Stimulated activated CD8-positive, alpha-beta memory T cell treated with anti-CD3 and anti-CD28 coated beads, Interleukin-12 subunit alpha, Interleukin-12 subunit beta, amount 100 ng/mL, for 1 hour (primary cell): ENCODE data around the gene HBZ.
"Not testable (repeated sequence)": the region's sequence is repeated elsewhere in the genome, so short reads cannot be mapped to it uniquely, and the experiment has no call there.

Experiments
- DNase-seq: peaks from one replicate; pipeline ENCODE4 v3.0.0-alpha.2; 2020; ENCODE audit warnings: low read depth

The HBZ gene

DNA sequence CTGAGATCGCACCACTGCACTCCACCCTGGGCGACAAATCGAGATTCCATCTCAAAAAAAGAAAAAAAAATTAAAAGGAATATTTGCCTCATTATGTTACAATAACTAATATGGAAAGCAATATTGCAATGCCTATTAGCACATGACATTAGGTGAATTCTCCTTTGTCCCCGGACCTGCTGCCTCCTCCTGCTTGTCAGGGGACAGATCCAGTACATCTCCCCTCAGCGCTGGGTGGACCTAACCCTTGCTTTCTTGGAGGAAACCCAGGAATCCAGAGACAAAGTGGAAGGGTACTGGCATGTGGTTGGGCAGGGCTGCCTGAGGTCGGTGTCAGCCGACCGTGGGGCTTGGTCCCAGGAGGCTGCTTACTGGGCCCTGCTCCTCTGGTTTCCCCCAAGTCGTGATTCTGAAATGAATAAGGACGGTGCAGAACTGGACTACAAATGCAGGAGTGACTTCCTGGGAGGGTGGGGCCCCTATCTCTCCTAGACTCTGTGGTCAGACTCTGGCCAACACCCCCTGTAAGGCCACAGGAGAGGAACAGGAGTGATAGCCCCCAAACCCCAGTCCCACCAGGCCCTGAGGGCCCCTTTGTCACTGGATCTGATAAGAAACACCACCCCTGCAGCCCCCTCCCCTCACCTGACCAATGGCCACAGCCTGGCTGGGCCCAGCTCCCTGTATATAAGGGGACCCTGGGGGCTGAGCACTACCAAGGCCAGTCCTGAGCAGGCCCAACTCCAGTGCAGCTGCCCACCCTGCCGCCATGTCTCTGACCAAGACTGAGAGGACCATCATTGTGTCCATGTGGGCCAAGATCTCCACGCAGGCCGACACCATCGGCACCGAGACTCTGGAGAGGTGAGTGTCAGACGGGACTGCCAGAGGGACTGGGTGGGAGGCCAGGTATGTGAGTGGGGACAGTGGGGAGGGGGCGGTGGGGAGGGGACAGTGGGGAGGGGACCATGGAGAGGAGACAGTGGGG lies at the start of gene HBZ:
TSS of gene HBZ (plus strand) at position 504 of the 988 bp plus-strand sequence. CDS start at position 770, 266 bp downstream.
- no peak for DNase-seq

DNA sequence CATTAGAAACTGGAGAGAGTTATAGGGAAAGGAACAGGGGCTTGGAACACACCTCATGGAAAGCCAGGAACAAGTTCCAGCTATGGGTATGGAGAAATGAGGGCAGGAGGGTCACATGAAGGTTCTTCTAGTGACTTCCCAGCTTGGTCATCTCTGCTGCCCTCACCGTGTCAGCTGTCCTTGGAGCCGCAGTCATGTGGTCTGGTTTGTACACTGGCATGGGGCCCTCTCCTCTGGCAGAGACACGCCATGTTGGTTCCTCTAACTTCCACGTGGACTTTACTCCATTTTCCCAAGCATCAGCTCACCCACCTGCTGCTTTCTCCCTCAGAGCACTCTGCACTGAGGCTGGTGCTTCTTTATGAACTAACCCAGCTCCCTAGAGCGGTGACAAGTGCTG lies 48.1 kb upstream of the HBZ start:
- DNase-seq = no peak

DNA sequence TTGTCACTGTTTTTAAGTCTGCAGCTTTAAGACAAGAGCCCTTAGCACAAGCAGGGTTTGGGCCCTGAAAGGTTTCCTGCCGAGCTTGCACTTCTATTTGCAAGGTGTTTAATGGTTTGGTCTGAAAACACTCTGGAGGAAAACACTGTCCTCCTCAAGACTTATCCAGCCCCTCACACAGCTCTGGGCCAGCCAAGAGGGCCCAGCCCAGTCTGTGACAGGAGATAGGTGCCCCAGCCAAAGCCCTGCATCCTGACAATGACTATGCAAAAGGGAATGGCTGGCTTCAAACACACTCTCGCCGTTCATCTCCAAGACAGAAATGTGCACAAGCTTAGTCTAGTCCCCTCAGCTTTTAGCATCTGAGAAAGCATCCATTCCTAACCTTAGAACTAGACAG lies 47.5 kb upstream of the HBZ start:
- no peak for DNase-seq

DNA sequence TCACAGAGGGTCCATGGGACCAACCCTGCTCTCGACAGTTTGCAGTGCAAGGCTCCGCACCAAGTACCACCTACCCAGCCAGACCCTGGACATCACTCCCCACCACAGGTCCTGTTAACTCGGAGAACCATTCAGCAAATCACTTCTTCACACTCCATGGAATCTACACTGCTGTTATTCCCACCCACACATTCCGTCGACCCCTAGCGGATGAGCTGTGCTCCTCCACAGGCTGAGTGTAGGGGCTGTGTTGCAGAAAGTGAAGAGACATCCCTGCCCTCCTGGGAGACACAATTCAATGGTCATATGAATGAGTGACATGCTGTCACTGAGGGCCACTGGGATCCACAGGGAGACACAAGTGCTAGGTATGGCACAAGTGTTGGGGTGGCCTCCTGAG lies 46.9 kb upstream of the HBZ start:
- no peak for DNase-seq

DNA sequence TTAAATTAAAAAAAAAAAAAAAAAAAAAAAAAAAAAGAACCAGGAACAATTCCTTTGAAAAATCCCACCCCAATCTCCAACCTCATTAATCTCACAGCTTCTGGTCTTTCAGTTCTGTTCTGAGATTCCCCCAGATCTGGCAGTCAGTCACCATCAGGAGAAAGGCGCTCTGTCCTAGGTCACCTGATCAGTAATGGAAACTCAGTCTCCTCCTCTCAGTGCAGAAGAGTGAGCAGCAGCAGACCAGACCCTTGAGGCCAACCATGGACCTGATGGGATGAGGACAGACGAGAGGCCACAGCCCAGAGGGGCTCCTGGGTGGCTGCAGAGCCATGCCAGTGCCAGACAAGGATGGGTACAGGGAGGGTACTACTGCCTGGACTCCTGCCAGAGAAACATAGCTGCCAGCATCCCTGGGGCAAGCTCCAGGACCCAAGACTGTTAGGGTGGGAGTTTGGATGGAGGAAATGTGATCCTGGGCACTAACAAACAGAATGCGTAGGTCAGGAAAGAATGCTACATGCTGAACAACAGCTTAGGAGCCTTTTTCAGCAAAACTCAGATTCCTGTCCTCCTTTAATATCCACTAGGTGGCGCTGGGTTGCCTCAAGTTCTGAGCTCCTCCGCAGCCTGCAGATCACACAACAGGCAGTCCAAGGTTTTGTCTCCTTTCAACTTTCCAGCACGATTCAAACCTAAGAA lies 45.7 kb upstream of the HBZ start:
- peak; percentile 47 for DNase-seq

DNA sequence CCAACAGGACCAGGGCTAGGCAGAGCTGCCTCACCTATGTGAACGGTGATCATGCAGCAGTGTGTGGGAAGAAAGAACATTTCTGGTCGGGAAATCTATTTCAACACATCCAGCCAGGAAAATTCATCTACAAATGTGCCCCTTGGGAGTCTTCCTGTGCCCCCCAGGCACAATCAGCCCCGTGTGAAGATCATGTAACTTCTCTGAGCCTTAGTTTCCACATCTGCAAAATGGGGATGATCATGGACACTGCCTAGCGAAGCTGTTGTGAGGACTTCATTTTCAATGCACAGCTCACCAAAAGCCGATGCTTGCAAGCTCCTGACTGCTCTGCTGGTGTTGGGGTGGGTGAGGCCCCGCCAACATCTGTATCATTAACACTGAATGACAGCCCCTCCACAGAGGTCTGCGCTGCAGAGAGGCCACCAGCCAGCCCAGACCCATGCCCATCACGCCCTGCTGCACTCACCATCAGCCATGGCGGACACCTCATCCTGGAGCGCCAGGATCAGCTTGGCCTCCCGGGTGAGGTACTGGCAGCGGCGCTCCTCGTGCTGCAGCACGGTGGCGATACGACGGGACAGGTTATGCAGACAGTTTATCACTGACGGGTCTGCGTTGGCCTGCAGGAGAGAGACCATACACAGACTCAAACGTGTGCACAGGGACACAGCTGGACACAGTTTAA lies 40.1 kb upstream of the HBZ start:
- DNase-seq = no peak

DNA sequence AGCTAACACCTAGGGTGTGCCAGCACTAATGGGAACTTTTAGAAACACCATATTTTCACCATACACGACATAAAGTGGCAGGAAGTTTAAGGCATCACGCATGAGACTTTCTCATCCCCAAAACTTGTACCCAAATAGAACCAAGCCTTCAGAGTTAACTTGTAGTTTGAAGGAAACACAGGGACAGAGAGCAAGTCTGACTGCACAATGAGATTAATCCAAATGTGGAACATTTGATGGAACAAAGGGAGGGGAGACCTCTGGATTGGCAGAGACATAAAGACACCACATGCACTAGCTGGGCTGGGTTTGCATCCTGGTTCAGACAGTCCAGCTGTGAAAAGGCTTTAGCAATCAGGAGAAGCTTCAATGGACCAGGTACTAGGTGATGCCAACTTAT lies 38.1 kb upstream of the HBZ start:
- no peak for DNase-seq

DNA sequence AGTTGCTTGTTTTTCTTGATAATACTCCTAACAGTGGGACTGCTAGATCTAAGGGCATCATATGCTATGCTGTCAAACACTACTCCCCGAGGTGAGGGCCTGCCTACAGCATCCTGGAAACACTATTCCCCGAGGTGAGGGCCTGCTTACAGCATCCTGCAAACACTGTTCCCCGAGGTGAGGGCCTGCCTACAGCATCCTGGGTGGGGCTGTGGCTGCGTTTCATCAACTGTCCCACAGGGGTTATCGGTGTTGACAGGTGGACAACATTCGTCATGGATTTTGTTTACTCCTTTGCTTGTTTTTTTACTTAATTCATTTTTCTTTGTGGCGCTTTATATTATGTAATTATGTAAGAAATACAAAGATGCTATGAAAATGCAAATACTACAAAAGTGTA lies 36.4 kb upstream of the HBZ start:
- DNase-seq = no peak

DNA sequence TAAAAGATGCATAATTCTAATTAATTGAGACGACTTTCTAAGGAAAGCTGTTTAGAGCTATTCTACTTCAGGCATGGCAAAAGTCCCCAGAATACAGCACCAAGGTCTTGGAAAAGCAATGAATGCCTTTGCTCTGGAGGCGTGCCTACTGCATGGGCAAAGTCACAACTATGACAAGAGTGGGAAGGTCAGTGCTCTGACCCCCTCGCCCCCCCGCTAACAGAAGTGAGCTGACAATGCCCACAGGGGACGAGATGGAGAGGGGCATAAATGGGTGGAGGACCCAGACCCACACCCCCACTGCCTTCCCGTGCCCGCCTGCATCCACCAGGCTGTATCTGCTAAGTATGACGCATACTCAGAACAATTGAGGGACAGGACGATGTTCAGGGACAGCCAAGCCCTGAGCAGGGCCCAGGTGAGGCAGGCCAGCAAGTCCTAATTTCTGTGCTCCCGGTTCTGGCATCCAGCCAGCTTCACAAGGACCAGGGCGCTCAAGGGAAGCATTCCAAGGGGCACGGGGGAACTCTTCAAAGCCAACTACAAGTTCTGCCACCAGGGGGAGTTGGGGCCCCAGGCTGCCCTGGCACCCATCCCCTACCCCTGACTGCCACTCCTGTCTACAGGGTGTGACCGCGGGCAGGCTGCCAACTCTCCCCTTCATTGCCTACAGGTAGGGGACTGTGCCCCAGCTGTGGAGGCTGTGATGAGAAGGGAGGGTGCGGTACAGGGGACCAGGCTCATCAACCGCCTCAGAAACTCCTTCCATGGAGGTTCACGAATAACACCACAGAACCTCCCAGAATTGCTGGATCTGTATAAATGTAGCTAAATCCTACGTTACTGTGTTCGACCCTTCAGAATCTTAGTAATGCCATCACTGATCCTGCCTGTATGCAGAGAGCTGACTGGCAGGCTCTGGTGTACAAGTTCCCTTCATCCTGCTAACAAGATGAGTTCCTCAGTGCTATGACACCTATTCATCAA lies 34.8 kb upstream of the HBZ start:
- peak; percentile 44 for DNase-seq

DNA sequence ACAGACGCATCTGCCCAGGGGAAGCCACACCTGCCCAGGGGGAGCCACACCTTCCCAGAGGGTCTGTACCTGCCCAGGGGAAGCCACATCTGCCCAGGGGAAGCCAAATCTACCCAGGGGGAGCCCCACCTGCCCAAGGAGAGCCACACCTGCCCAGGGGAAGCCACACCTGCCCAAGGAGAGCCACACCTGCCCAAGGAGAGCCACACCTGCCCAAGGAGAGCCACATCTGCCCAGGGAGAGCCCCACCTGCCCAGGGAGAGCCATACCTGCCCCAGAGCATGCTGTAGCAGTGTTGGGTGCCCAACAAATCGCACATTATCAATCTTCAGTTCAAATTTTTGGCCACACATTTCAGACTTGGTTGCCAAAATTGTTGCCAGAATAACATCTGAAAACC lies 33.6 kb upstream of the HBZ start:
- DNase-seq = no peak

DNA sequence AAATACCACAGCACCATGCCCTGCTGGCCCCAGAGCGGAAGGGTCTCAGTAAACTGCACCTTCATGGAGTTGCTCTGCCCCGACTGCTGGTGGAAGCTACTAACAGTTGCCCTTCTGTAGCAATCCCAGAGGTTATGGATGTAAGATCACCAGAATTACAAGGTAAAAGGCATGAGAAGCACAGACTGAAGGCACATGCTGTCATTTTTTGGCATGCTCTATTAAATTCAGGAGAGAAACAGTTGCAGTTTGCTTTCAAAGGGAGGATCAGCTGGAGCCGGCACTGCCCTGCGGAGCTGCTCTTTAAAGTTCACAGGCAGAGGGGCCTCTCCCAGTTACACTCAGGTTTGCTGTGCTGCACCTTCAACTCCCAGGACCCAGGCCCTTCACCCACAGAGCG lies 33.1 kb upstream of the HBZ start:
- DNase-seq = no peak

DNA sequence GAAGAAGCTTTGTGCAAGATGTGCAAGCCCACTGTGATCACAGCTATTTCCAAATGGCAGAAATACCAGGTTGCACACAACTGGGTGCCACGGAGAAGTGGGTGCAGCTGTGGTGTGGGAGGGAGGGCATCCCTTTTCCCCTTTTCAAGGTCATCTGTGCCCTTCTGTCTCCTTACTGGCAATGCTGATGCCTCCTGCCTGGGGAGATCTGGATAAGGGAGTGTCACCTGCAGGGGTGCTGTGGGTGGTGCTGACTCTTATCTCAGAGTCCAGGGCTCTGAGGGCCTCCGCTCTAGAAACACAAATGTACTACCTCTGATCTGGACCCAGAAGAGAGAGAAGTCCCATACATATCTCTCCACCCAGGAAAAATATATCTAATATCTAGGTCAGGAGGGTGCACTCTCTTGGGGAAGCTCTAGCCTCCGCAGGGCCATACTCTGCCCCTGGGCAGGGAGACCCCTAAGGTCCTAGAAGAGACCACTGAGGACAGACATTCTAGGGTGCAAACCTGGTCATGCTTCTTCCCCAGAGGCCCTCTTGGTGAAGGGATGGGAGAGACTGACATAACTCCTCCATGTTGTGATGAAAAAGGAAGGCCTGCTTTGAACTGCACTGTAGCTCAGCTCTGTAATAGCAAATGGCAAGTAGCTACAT lies 32.5 kb upstream of the HBZ start:
- no peak for DNase-seq

DNA sequence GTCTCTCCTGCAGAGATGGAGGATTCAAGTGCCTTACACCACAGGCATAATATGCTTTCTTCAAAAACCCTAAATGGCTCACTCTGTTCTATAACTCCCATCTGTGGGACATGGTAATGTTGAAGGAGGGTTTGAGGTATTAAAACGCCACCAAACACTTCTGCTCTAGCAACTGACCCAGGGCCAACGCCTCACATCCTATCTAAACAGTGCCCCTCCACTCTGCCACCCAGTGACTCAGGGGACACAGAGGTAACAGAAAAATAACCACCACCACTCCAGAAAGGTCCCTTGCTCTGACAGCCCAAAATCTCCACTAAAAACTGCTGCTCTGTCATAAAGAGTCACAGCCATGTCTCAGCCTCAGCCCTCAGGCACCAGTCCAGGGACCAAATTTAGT lies 31.7 kb upstream of the HBZ start:
- no peak for DNase-seq

DNA sequence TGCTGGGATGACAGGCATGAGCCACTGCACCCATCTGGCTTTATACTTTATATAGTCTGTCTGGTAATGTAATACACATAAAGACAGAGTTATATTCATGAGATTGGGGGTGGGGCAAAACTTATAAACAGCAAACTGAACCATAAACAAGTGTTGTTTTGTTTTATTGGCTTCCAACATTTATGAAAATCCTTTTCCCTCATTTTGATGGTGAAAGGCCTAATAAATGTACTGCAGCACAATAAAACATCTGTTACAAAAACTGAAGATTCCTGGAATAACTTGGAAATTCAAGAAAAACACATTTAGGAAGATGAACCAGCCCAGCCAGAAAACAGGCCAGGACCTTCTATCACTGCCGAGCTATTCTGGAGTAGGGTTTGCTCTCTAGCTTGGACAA lies 30.1 kb upstream of the HBZ start:
- no peak for DNase-seq

DNA sequence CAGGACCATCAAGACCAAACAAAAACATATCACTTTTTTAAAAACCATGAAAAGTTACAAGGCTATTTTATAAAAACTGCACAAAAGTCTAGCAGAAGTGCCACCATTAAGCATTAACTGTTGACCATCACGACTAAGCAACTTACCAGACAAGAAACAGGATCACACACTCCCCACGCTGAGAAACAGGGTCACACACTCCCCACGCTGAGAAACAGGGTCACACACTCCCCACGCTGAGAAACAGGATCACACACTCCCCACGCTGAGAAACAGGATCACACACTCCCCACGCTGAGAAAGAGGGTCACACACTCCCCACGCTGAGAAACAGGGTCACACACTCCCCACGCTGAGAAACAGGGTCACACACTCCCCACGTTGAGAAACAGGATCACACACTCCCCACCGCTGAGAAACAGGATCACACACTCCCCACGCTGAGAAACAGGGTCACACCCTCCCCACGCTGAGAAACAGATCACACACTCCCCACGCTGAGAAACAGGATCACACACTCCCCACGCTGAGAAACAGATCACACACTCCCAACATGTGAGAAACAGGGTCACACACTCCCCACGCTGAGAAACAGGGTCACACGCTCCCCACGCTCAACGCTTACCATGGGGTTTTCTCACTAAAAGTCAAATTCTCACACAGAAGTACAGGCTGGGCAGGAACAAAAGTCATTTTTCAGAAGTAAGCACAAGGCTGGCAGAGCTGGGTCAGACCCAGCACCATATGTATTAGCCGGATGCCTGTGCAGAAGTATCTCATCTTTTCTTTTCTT lies 28.7 kb upstream of the HBZ start:
- DNase-seq = not testable (repeated sequence)

DNA sequence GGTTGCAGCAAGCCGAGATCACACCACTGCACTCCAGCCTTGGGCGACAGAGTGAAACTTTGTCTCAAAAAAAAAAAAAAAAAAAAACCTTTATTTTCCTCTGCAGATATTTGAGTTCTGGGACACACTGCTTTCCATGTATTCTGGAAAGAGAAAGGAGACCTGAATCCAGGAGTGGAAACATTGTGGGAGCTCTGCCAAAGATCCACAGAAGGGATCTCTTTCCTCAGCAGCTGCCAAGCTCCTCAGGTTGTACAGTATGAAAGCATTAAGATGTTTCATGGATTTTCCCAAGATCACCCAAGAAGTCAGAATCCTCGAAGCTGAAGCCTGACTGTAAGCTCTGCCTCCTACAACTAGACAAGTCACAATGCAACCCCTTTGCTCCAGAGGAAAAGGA lies 27.4 kb upstream of the HBZ start:
- no peak for DNase-seq

DNA sequence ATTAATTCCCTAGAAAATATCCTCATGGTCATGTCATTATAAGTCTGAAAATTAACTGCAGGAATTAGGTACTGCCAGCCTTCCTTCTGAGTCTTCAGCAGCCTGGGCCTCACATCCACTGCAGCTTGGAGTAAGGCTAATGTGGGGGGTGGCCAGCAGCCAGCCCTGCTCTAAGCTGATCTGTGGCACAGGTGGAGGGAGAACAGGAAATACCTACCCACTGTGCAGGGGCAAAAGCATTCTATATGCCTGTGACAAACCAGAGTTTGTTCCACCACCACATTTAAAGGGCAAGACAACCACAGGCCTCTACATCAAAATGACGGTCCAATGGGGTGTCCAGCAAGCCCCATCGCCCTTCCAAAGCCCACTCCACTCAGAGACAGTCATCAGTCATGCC lies 23.4 kb upstream of the HBZ start:
- DNase-seq = no peak

DNA sequence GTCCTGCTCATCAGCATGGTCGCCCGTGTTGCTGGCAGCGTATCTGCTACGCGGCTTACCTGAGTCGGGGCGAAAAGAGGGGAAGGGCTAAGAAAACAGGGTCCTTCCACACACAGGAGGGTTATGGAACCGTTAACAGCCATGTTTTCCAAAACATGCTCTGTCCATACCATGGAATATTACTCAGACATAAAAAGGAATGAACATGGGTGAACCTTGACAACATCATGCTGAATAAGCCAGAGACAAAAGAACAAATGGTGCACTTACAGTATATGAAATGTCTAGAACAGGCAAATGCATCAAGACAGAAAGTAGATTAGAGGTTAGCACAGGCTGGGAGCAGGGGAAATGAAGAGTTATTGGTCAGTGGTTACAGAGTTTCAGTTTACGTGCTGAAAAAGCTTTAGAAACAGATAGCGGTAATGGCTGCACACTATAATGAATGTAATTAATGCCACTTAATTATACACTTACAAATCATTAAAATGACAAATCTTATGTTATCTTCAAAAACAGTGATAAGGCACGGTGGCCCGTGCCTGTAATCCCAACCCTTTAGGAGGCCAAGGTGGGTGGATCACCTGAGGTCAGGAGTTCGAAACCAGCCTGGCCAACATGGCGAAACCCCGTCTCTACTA lies 21.8 kb upstream of the HBZ start:
- no peak for DNase-seq

DNA sequence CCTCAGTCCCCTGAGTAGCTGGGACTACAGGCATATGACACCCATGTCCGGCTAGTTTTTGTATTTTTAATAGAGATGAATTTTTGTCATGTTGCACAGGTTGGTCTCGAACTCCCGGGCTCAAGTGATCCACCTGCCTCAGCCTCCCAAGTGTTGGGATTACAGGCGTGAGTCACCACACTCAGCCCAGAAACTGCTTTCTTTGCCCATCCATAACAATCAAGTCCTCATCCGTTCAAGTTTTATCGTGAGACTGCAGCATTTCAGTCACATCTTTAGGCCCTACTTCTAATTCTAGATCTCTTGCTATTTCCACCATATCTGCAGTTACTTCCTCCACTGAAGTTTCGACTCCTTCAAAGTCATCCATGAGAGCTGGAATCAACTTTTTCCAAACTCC lies 20.3 kb upstream of the HBZ start:
- DNase-seq = no peak

DNA sequence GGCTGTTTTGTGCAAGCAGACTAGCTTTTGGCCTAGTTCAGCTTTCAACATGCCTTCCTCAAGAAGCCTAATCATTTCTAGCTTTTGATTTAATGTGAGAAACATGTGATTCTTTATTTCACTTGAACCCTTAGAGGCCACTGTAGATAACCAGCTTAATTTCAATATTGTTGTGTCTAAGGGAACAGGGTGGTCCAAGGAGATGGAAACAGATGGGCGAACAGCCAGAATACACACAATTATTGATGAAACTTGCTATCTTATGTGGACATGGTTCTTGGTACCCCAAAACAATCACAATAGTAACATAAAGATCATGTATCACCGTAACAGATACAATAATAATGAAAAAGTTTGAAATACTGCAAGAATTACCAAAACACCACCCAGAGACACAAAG lies 18.7 kb upstream of the HBZ start:
- DNase-seq = no peak
